ENCODE measurements around the gene SPATA6L. TPM values are rescaled to one million over a fixed set of nuclear protein-coding genes. Genes with fewer than 3 reads are reported as not detected.

SPATA6L gene
- total and polyA plus RNA-seq, 10 of the 15 experiments (the other 5 are each of a cell fraction or from before 2014, with no cell fraction given), result 0.37 to 1.6 (median 0.91) TPM

GRCh38 chr9:4701526-4701925 lies 35.2 kb upstream of the SPATA6L start:
- 89% methylated on average over 1 of the region's 1 CpG for WGBS (ENCODE audit: insufficient coverage, insufficient replicate concordance, low lambda C conversion rate, missing lambda C conversion rate)
- POLR2A ChIA-PET, result interaction anchor here (0.7 to 1.4 kb wide), 3 partner anchors 13 to 75 kb away, joined by 3 to 4 read pairs (median 3); no protein-coding TSS in a partner anchor
- Histone ChIP-seq H3K9me3 (replicated peaks; ENCODE audit: control insufficient read depth, insufficient read depth, low read length) (no peaks in the 10 kb centered on the region), H3K4me1 (ENCODE audit: control insufficient read depth, insufficient read depth, low read length) (no peaks in the 10 kb centered on the region), H3K9ac (ENCODE audit: control insufficient read depth, insufficient read depth, low read length) (no peak overlapping the region), H3K27ac (ENCODE audit: control insufficient read depth, insufficient read depth) (no peak overlapping the region), H3K36me3 (ENCODE audit: control insufficient read depth in 2 of 2, insufficient read depth in 2 of 2, low read length in 1 of 2) (peaks cover 0 to 13% of the 10 kb centered on the region in 2 experiments), H2AFZ (ENCODE audit: control insufficient read depth, low read depth, low read length) (no peak overlapping the region), H4K20me1 (ENCODE audit: control insufficient read depth, insufficient read depth) (no peaks in the 10 kb centered on the region), H3K79me2 (ENCODE audit: control insufficient read depth, insufficient read depth, low read length) (no peaks in the 10 kb centered on the region), H3K4me2 (ENCODE audit: control insufficient read depth, insufficient read depth) (no peak overlapping the region), H3K4me3 (no peak overlapping the region), H3K27me3 (replicated peaks in 1 of 2; ENCODE audit: control insufficient read depth in 2 of 2, insufficient read depth in 2 of 2, low read length in 1 of 2) (no peaks in the 10 kb centered on the region)
- SMC1A ChIA-PET (ENCODE audit: uncharacterized antibody, unreplicated experiment), result interaction anchor here (1.2 kb wide), 2 partner anchors 16 to 57 kb away, joined by 3 read pairs; no protein-coding TSS in a partner anchor
- no TSS peak for BruUV-seq (replicated peaks)
- DNase-seq (ENCODE audit: low read depth, low spot score) (no peak), ATAC-seq (no peak), FAIRE-seq (no peak)
- TF ChIP-seq KAT2A (conservative IDR thresholded peaks at IDR 0.05; ENCODE audit: control insufficient read depth, low read depth, low read length) (no peak), ETV6 (conservative IDR thresholded peaks at IDR 0.05 in 1 of 2, IDR thresholded peaks at IDR 0.05 in 1 of 2; ENCODE audit: borderline replicate concordance in 1 of 2, low read depth in 1 of 2) (no peak), PML (IDR thresholded peaks at IDR 0.05; ENCODE audit: low read length) (no peak), MEF2A (IDR thresholded peaks at IDR 0.05; ENCODE audit: insufficient read depth, low read depth, low read length) (no peak), SUPT20H (IDR thresholded peaks at IDR 0.05; ENCODE audit: borderline replicate concordance, control insufficient read depth, low read depth, low read length) (no peak), RELB (IDR thresholded peaks at IDR 0.05; ENCODE audit: low read depth) (no peak), NKRF (conservative IDR thresholded peaks at IDR 0.05) (no peak), MYB (IDR thresholded peaks at IDR 0.05; ENCODE audit: borderline replicate concordance, low read depth, low read length) (no peak), ZBED1 (IDR thresholded peaks at IDR 0.05; ENCODE audit: borderline replicate concordance) (no peak), TCF12 (IDR thresholded peaks at IDR 0.05; ENCODE audit: low read depth, low read length) (no peak), E2F8 (IDR thresholded peaks at IDR 0.05; ENCODE audit: low read depth, partially characterized antibody) (no peak), SIX5 (IDR thresholded peaks at IDR 0.05; ENCODE audit: low read depth, low read length, severe bottlenecking) (no peak), IRF3 (IDR thresholded peaks at IDR 0.05) (no peak), IKZF2 (IDR thresholded peaks at IDR 0.05) (no peak), SPI1 (IDR thresholded peaks at IDR 0.05; ENCODE audit: borderline replicate concordance, insufficient read depth, low read depth, low read length) (no peak)
- CTCF ChIA-PET, result interaction anchor here (1.3 kb wide), 1 partner anchor 10 kb away, joined by 3 read pairs; no protein-coding TSS in a partner anchor
- RAD21 ChIA-PET (ENCODE audit: unreplicated experiment), result no interaction called here
- in situ Hi-C loops (cut with MboI) (no loop called here), intact Hi-C loops (cut with micrococcal nuclease; ENCODE audit: unreplicated experiment) (no loop called here)

Data from GM12878 (cell line).